ENCODE results near the gene BAHCC1. TPM values are rescaled to one million over a fixed set of nuclear protein-coding genes. Genes with fewer than 3 reads are reported as not detected.

BAHCC1 gene
- total RNA-seq, 2 experiments from 2014 or later, result 0.20 to 0.41 TPM

GRCh38 chr17:81394377-81394920, 808 bp upstream of the BAHCC1 start:
- no peaks in the 10 kb centered on the region for H3K9me3 Mint-ChIP-seq
- no peak overlapping the region for H3K27ac Mint-ChIP-seq
- peaks cover 62% of the 10 kb centered on the region for H3K27me3 Mint-ChIP-seq
- DNase-seq (no peak), ATAC-seq (ENCODE audit: poor library complexity) (no peak)
- intact Hi-C loops (cut with DNase I, micrococcal nuclease), result loop anchor here in 1 of 2 experiments (2.0 kb wide), 1 partner anchor 116 kb away; no protein-coding TSS in a partner anchor
- H3K4me1 Mint-ChIP-seq (ENCODE audit: low read depth), result peaks cover 29% of the 10 kb centered on the region
- no peak for TF ChIP-seq CTCF (IDR thresholded peaks at IDR 0.05)
- CTCF ChIA-PET, result no interaction called here
- Histone ChIP-seq H3K27me3 (ENCODE audit: control insufficient read depth in 1 of 2, insufficient read depth in 2 of 2, low read length in 2 of 2) (peaks cover 66 to 91% of the 10 kb centered on the region in 2 experiments), H3K27ac (ENCODE audit: low read depth in 1 of 2, low read length in 2 of 2) (no peak overlapping the region), H3K4me3 (ENCODE audit: low read length) (no peak overlapping the region), H3K36me3 (ENCODE audit: insufficient read depth, low read length) (no peaks in the 10 kb centered on the region), H3K9me3 (ENCODE audit: control insufficient read depth in 1 of 2, insufficient read depth in 1 of 2, low read length in 2 of 2) (peaks cover 0 to 45% of the 10 kb centered on the region in 2 experiments), H3K4me1 (ENCODE audit: insufficient read depth, low read length) (peaks cover 65% of the 10 kb centered on the region)
- peak overlapping the region; percentile 34 for H3K4me3 Mint-ChIP-seq
- H3K36me3 Mint-ChIP-seq (ENCODE audit: low read depth), result peaks cover 4% of the 10 kb centered on the region
- POLR2A ChIA-PET, result interaction anchor here (0.7 to 2.4 kb wide), 3 partner anchors 14 to 115 kb away, joined by 3 to 8 read pairs (median 3); no protein-coding TSS in a partner anchor

DNA sequence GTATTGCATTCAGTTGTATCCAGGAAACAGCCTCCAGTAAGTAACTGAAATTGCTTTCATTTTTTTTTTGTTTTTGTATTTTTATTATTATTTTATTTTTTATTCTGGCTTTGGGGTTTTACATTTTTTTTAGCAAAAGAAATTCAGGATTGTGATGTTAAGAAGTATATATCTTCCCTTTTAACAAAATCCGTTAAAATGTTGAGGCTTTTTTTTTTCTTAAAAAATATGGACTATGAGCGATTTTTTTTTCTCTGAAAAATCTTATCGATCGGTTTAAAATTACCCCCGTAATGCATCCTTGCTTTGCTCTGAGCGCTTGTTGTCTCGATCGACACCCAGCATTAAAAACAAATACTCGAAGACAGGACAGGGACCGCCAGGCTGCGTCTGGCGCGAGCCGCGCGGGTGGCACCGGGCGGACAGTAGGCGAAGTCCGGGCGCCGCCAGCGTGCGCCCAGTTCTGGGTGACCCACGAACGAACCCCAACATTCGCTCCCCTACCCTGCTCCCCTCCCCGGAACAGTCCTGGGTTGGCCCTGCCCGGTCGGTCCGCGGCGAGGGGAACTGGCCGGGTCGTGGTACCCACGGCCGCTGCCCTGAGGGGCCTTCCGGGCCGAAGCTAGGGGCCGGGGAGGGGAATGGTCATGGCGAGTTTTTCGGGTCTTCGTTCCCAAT, 482 bp downstream of the BAHCC1 start:
- no peaks in the 10 kb centered on the region for H3K36me3 ChIP-seq (ENCODE audit: insufficient read depth, low read length)
- H3K4me1 Mint-ChIP-seq (ENCODE audit: low read depth), result peaks cover 35% of the 10 kb centered on the region
- H3K27me3 ChIP-seq (ENCODE audit: control insufficient read depth in 1 of 2, insufficient read depth in 2 of 2, low read length in 2 of 2), result peaks cover 65 to 90% of the 10 kb centered on the region in 2 experiments
- H3K9me3 Mint-ChIP-seq, result no peaks in the 10 kb centered on the region
- H3K27ac ChIP-seq (ENCODE audit: low read depth in 1 of 2, low read length in 2 of 2), result no peak overlapping the region
- peak overlapping the region; percentile 76 for H3K4me3 Mint-ChIP-seq
- TF ChIP-seq CTCF (IDR thresholded peaks at IDR 0.05), result no peak
- no peak for ATAC-seq (ENCODE audit: poor library complexity)
- H3K4me1 ChIP-seq (ENCODE audit: insufficient read depth, low read length), result peaks cover 72% of the 10 kb centered on the region
- POLR2A ChIA-PET, result interaction anchor here (0.7 to 4.0 kb wide), 5 partner anchors 13 to 120 kb away, joined by 3 to 15 read pairs (median 3); partner anchors contain the start of gene ACTG1
- peak overlapping the region; percentile 68 for H3K27ac Mint-ChIP-seq
- peaks cover 4% of the 10 kb centered on the region for H3K36me3 Mint-ChIP-seq (ENCODE audit: low read depth)
- peak overlapping the region; percentile 12 for H3K4me3 ChIP-seq (ENCODE audit: low read length)
- intact Hi-C loops (cut with DNase I, micrococcal nuclease), result loop anchor here (1.0 to 5.0 kb wide), 4 partner anchors 89 to 1598 kb away; partner anchors contain the start of gene CBX8 (in 1 of the 2)
- CTCF ChIA-PET, result no interaction called here
- H3K27me3 Mint-ChIP-seq, result peaks cover 60% of the 10 kb centered on the region
- DNase-seq, result no peak
- peaks cover 0 to 48% of the 10 kb centered on the region in 2 experiments for H3K9me3 ChIP-seq (ENCODE audit: control insufficient read depth in 1 of 2, insufficient read depth in 1 of 2, low read length in 2 of 2)

- DNase-seq, result no peak
- Mint-ChIP-seq H3K27ac (no peak overlapping the region), H3K9me3 (no peaks in the 10 kb centered on the region), H3K36me3 (ENCODE audit: low read depth) (peaks cover 4% of the 10 kb centered on the region), H3K27me3 (peaks cover 60% of the 10 kb centered on the region), H3K4me3 (no peak overlapping the region), H3K4me1 (ENCODE audit: low read depth) (peaks cover 35% of the 10 kb centered on the region)
- Histone ChIP-seq H3K9me3 (ENCODE audit: control insufficient read depth in 1 of 2, insufficient read depth in 1 of 2, low read length in 2 of 2) (peaks cover 0 to 50% of the 10 kb centered on the region in 2 experiments), H3K27ac (ENCODE audit: low read depth in 1 of 2, low read length in 2 of 2) (no peak overlapping the region), H3K4me1 (ENCODE audit: insufficient read depth, low read length) (peaks cover 72% of the 10 kb centered on the region), H3K36me3 (ENCODE audit: insufficient read depth, low read length) (no peaks in the 10 kb centered on the region), H3K4me3 (ENCODE audit: low read length) (peak overlapping the region; percentile 12), H3K27me3 (ENCODE audit: control insufficient read depth in 1 of 2, insufficient read depth in 2 of 2, low read length in 2 of 2) (peaks cover 70 to 91% of the 10 kb centered on the region in 2 experiments)
- intact Hi-C loops (cut with DNase I, micrococcal nuclease), result loop anchor here (5.0 kb wide), 2 partner anchors 111 to 1599 kb away; partner anchors contain the start of gene CBX8 (in 1 of the 2)
- ATAC-seq (ENCODE audit: poor library complexity), result peak; percentile 7
- ChIA-PET CTCF (no interaction called here), POLR2A (interaction anchor here (1.7 to 4.0 kb wide), 2 partner anchors 114 to 117 kb away, joined by 7 to 15 read pairs; partner anchors contain the start of gene ACTG1)
- no peak for TF ChIP-seq CTCF (IDR thresholded peaks at IDR 0.05)
These were observed 1.0 kb downstream of the BAHCC1 start for GRCh38 chr17:81396278-81396721.

Measured in CD4-positive, alpha-beta T cell (primary cell).